T-cell (primary cell): ENCODE results near the gene WDR41. TPM values are rescaled to one million over a fixed set of nuclear protein-coding genes. Genes with fewer than 3 reads are reported as not detected.

Experiments used
- ATAC-seq, 4 experiments: fragments of 200-7000 bp in 3 of 4; fragments of 150-1000 bp in 1 of 4; cut with Tn5 transposase; replicated peaks in 1 of 4; 1 replicate in 3 of 4; 2 replicates in 1 of 4; pipeline ENCODE4 v1.10.0; 2021; ENCODE audit warnings: moderate library complexity in 3 of 4, mild to moderate bottlenecking in 2 of 4, moderate number of reproducible peaks in 1 of 4
- CTCF ChIA-PET, 2 donors: fragments of 300-600 bp; sonication (Branson Sonifier 250); formaldehyde crosslinking; loops; one replicate each; lab custom pipeline; 2022; ENCODE audit warnings: antibody characterized with exemption in 2 of 2; lab: Charles Lee
- POLR2A ChIA-PET, 2 donors: fragments of 300-600 bp; sonication (Branson Sonifier 250); formaldehyde crosslinking; loops; one replicate each; lab custom pipeline; 2022; ENCODE audit warnings: antibody characterized with exemption in 2 of 2; lab: Charles Lee
- DNase-seq, 35 experiments: peaks; one replicate each; pipeline versions ENCODE4 v3.0.0 to v3.0.0-alpha.2; 2013 to 2023
- H3K27ac ChIP-seq: one replicate; pipeline ENCODE4 v1.5.1; 2013; ENCODE audit warnings: low read length
- H3K27me3 ChIP-seq, 2 experiments: replicated peaks in 1 of 2; 1 replicate in 1 of 2; 2 replicates in 1 of 2; pipeline versions ENCODE4 v1.6.1 to v1.7.0; 2013; ENCODE audit warnings: low read length in 1 of 2, mixed read lengths in 1 of 2; ENCODE audit not compliant: control insufficient read depth in 2 of 2, insufficient read depth in 2 of 2; ENCODE audit errors: extremely low read depth in 1 of 2
- H3K36me3 ChIP-seq, 2 donors: 1 replicate in 1 of 2; 2 replicates in 1 of 2; pipeline versions ENCODE4 v1.6.1 to v1.7.0; 2013; ENCODE audit warnings: low read length in 1 of 2; ENCODE audit not compliant: control insufficient read depth in 2 of 2, insufficient read depth in 1 of 2; ENCODE audit errors: extremely low read depth in 1 of 2
- H3K4me1 ChIP-seq, 2 experiments: 1 replicate in 1 of 2; 2 replicates in 1 of 2; pipeline versions ENCODE4 v1.6.1 to v1.7.0; 2013; ENCODE audit warnings: low read length in 2 of 2, mixed read lengths in 1 of 2; ENCODE audit not compliant: insufficient read depth in 2 of 2, control insufficient read depth in 1 of 2; ENCODE audit errors: extremely low read depth in 1 of 2
- H3K4me3 ChIP-seq, 2 donors: 1 replicate in 1 of 2; 2 replicates in 1 of 2; pipeline versions ENCODE4 v1.5.1 to v1.7.0; 2013; ENCODE audit warnings: mild to moderate bottlenecking in 2 of 2, low read length in 1 of 2, moderate library complexity in 1 of 2; ENCODE audit not compliant: control insufficient read depth in 1 of 2; ENCODE audit errors: extremely low read depth in 1 of 2
- H3K9me3 ChIP-seq: 2 replicates; pipeline ENCODE4 v1.7.0; 2013
- H3K27ac Mint-ChIP-seq, 2 donors: one replicate each; pipeline ENCODE4 v1.8.0; 2020 to 2021; ENCODE audit warnings: mild to moderate bottlenecking in 2 of 2, mixed read lengths in 2 of 2
- H3K27me3 Mint-ChIP-seq, 2 donors: one replicate each; pipeline ENCODE4 v1.8.0; 2021 to 2022; ENCODE audit warnings: mixed read lengths in 2 of 2
- H3K36me3 Mint-ChIP-seq: one replicate; pipeline ENCODE4 v1.8.0; 2021; ENCODE audit warnings: mixed read lengths
- H3K4me1 Mint-ChIP-seq, 3 donors: one replicate each; pipeline ENCODE4 v1.8.0; 2020 to 2022; ENCODE audit warnings: mixed read lengths in 3 of 3, mild to moderate bottlenecking in 1 of 3
- H3K4me3 Mint-ChIP-seq, 3 donors: one replicate each; pipeline ENCODE4 v1.8.0; 2020 to 2022; ENCODE audit warnings: mild to moderate bottlenecking in 3 of 3, mixed read lengths in 3 of 3, moderate library complexity in 3 of 3
- H3K9me3 Mint-ChIP-seq, 3 donors: one replicate each; pipeline ENCODE4 v1.8.0; 2020 to 2022; ENCODE audit warnings: mixed read lengths in 3 of 3
- WGBS: methylation state at CpG from one replicate; pipeline ENCODE4 v1.1.5; 2013; ENCODE audit warnings: missing lambda C conversion rate; ENCODE audit not compliant: insufficient coverage; 5-methylcytosine and 5-hydroxymethylcytosine counted together
- total RNA-seq, 35 experiments: library from RNA in 6 of 35; stranded (reverse) in 6 of 35; fragments of 120-200 nt in 1 of 35; gene quantifications; one replicate each; pipeline versions ENCODE4 v1.2.1 to v1.2.4 and lab custom pipeline; 2013 to 2026

Gene WDR41
- total RNA-seq, 5 donors from 2014 or later (not counting 1 experiment from before 2014, with no cell fraction given): 8.3 to 13.5 (median 11.7) TPM

DNA sequence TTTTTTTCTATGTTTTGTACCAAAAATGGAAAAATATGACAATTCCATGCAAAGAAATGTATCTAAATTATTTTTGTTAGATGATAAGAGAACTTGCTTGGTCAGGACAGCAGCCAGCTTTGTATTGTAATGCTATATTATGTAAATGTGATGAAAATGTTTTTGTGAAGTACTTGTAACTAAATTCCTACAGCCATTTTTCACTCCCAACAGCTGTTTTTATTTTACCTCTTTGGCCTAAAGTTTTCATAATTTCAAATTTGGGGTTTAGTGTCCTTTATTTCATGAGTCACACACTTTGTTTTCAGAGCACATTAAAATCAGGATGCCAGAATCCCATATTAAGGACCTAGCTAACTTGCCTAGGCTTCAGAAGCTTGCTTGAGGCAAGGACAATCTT lies 64.1 kb downstream of the WDR41 start:
- Histone ChIP-seq H3K36me3 (peaks cover 0 to 10% of the 10 kb centered on the region in 2 donors), H3K4me1 (no peaks in the 10 kb centered on the region), H3K27me3 (no peaks in the 10 kb centered on the region), H3K27ac (no peak overlapping the region), H3K9me3 (no peaks in the 10 kb centered on the region), H3K4me3 (no peak overlapping the region)
- peaks cover 41% of the 10 kb centered on the region for H3K36me3 Mint-ChIP-seq
- ATAC-seq (no peak), DNase-seq (no peak)
- no peaks in the 10 kb centered on the region for H3K4me1 Mint-ChIP-seq
- CTCF ChIA-PET: interaction anchor here in 1 of 2 donors (0.7 kb wide), 1 partner anchor 17 kb away, joined by 4 read pairs; no protein-coding TSS in a partner anchor
- POLR2A ChIA-PET: no interaction called here
- no peaks in the 10 kb centered on the region for H3K27me3 Mint-ChIP-seq
- no peak overlapping the region for H3K4me3 Mint-ChIP-seq
- H3K9me3 Mint-ChIP-seq: no peaks in the 10 kb centered on the region
- no peak overlapping the region for H3K27ac Mint-ChIP-seq

DNA sequence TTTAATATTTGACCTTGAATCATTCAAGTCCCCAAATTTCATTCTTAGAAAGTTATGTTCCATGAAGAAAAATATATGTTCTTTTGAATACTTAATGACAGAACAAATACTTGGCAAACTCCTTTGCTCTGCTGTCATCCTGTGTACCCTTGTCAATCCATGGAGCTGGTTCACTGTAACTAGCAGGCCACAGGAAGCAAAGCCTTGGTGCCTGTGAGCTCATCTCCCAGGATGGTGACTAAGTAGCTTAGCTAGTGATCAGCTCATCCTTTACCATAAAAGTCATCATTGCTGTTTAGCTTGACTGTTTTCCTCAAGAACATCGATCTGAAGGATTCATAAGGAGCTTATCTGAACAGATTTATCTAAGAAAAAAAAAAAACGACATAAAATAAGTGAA lies 65.4 kb downstream of the WDR41 start:
- Mint-ChIP-seq H3K4me1 (no peaks in the 10 kb centered on the region), H3K27me3 (no peaks in the 10 kb centered on the region), H3K36me3 (peaks cover 28% of the 10 kb centered on the region), H3K27ac (no peak overlapping the region), H3K4me3 (no peak overlapping the region), H3K9me3 (no peaks in the 10 kb centered on the region)
- Histone ChIP-seq H3K4me3 (no peak overlapping the region), H3K27me3 (no peaks in the 10 kb centered on the region), H3K4me1 (no peaks in the 10 kb centered on the region), H3K36me3 (peaks cover 0 to 5% of the 10 kb centered on the region in 2 donors), H3K27ac (no peak overlapping the region), H3K9me3 (no peaks in the 10 kb centered on the region)
- DNase-seq (no peak), ATAC-seq (no peak)
- POLR2A ChIA-PET: interaction anchor here (0.6 to 0.7 kb wide), 2 partner anchors 165 to 558 kb away, joined by 3 to 6 read pairs; no protein-coding TSS in a partner anchor
- CTCF ChIA-PET: interaction anchor here (0.6 to 0.7 kb wide), 6 partner anchors 163 to 945 kb away, joined by 3 to 9 read pairs (median 3); no protein-coding TSS in a partner anchor
- 70% methylated on average over 2 of the region's 2 CpGs for WGBS

DNA sequence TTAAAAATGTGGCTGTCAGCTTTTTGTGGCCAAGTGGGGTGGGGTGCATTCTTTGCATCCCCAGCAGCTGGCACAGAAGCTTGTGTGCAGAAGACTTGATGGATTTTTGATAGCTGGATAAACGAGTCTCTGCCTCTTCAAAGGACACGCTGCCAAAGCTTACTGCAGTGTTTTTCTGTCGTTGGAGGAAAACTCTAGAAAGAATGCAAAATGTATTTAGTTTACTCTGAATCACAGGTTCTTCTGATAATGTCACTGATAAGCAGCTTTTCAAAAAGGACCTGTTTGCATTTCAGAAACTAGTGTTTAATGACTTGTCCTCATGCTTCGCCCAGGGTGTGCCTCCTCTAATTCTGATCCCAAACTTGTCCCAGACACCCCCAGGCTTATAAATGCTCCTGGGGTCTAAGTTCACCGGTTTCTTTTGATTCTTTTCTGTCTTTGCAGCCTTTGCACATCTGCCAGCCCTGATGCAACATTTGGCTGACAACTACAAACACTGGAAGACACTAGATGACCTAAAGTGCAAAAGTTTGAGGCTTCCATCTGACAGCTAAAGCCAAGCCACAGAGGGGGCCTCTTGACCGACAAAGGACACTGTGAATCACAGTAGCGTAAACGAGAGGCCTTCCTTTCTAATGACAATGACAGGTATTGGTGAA lies 66.0 kb downstream of the WDR41 start:
- no peak overlapping the region for H3K27ac Mint-ChIP-seq
- peaks cover 24% of the 10 kb centered on the region for H3K36me3 Mint-ChIP-seq
- H3K9me3 ChIP-seq: no peaks in the 10 kb centered on the region
- no peaks in the 10 kb centered on the region for H3K4me1 ChIP-seq
- no peaks in the 10 kb centered on the region for H3K27me3 ChIP-seq
- no peaks in the 10 kb centered on the region for H3K27me3 Mint-ChIP-seq
- DNase-seq: no peak
- H3K4me3 ChIP-seq: no peak overlapping the region
- peaks cover 0 to under 1% of the 10 kb centered on the region in 2 donors for H3K36me3 ChIP-seq
- H3K4me3 Mint-ChIP-seq: no peak overlapping the region
- H3K27ac ChIP-seq: no peak overlapping the region
- ChIA-PET POLR2A (interaction anchor here in 1 of 2 donors (0.7 kb wide), 1 partner anchor 165 kb away, joined by 6 read pairs; no protein-coding TSS in a partner anchor), CTCF (interaction anchor here in 1 of 2 donors (0.6 to 0.7 kb wide), 4 partner anchors 283 to 945 kb away, joined by 3 to 4 read pairs (median 3); no protein-coding TSS in a partner anchor)
- no peaks in the 10 kb centered on the region for H3K4me1 Mint-ChIP-seq
- ATAC-seq: no peak
- WGBS: 49% methylated on average over 4 of the region's 8 CpGs
- H3K9me3 Mint-ChIP-seq: no peaks in the 10 kb centered on the region

DNA sequence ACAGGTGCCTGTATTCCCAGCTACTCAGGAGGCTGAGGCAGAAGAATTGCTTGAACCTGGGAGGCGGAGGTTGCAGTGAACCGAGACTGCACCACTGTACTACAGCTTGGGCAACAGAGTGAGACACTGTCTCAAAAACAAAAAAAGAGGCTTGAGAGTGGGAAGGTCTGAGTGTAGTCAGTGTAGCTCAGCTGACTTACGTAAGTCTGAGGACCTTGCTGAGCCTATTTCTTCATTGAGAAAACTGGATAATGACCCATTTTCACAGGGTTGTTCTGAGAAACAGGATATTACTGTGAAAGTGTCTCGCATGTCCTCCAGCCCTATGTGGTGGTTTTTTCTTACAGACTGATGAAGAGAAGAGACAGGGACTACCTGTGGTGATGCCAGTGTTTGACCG lies 66.7 kb downstream of the WDR41 start:
- H3K4me3 Mint-ChIP-seq: no peak overlapping the region
- no peaks in the 10 kb centered on the region for H3K27me3 Mint-ChIP-seq
- H3K36me3 Mint-ChIP-seq: peaks cover 18% of the 10 kb centered on the region
- no peak overlapping the region for H3K27ac Mint-ChIP-seq
- 96% methylated on average over 3 of the region's 5 CpGs for WGBS
- no peak for ATAC-seq
- no peaks in the 10 kb centered on the region for H3K4me1 Mint-ChIP-seq
- CTCF ChIA-PET: no interaction called here
- no peaks in the 10 kb centered on the region for H3K4me1 ChIP-seq
- H3K27ac ChIP-seq: no peak overlapping the region
- H3K27me3 ChIP-seq: no peaks in the 10 kb centered on the region
- H3K9me3 Mint-ChIP-seq: no peaks in the 10 kb centered on the region
- H3K9me3 ChIP-seq: no peaks in the 10 kb centered on the region
- POLR2A ChIA-PET: no interaction called here
- no peak for DNase-seq
- no peaks in the 10 kb centered on the region for H3K36me3 ChIP-seq
- no peak overlapping the region for H3K4me3 ChIP-seq

DNA sequence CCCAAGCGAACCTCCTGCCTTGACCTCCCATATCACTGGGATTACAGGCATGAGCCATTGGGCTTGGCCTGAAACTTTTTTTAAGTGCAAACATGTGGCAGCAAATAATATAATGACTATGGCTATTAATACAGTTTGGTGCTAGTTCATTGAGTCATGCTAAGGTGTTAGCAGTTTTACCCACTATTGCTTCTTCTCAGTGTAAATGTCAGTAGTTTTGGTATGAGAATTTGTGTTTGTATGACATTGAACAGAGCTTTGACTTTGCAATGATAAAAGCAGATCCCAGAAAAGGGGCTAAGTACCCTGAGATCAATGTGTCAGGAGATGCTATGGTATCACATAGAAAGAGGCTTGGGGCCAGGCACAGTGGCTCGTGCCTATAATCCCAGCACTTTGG lies 67.2 kb downstream of the WDR41 start:
- H3K9me3 Mint-ChIP-seq: no peaks in the 10 kb centered on the region
- 80% methylated on average over 1 of the region's 2 CpGs for WGBS
- H3K27ac Mint-ChIP-seq: no peak overlapping the region
- no peak for DNase-seq
- POLR2A ChIA-PET: no interaction called here
- no peak overlapping the region for H3K4me3 Mint-ChIP-seq
- H3K27me3 Mint-ChIP-seq: no peaks in the 10 kb centered on the region
- Histone ChIP-seq H3K4me3 (no peak overlapping the region), H3K36me3 (no peaks in the 10 kb centered on the region), H3K27me3 (no peaks in the 10 kb centered on the region), H3K27ac (no peak overlapping the region), H3K4me1 (no peaks in the 10 kb centered on the region), H3K9me3 (no peaks in the 10 kb centered on the region)
- no peaks in the 10 kb centered on the region for H3K4me1 Mint-ChIP-seq
- peaks cover 18% of the 10 kb centered on the region for H3K36me3 Mint-ChIP-seq
- CTCF ChIA-PET: no interaction called here
- ATAC-seq: no peak

DNA sequence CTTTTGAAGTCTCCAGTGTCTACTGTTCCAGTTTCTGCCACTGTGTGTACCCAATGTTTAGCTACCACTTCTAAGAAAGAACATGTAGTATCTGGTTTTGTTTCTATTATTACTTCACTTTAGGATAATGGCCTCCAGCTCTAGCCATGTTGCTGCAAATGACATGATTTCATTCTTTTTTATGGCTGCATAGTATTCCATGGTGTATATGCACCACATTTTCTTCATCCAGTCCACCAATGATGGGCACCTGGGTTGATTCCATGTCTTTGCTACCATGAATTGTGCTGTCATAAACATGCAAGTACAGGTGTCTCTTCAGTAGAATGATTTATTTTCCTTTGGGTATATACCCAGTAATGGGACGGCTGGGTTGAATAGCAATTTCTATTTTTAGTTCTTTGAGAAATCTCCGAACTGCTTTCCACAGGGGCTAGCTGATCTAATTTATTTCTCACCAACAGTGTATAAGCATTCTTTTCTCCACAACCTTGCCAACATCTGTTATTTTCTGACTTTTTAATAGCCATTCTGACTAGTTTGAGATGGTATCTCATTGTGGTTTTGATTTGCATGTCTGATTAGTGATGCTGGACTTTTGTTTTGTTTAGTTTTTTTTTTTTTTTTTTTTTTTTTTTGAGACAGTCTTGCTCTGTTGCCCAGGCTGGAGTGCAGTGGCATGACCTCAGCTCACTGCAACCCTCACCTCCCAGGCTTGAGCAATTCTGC lies 68.9 kb downstream of the WDR41 start:
- Mint-ChIP-seq H3K4me1 (no peaks in the 10 kb centered on the region), H3K4me3 (no peak overlapping the region), H3K9me3 (no peaks in the 10 kb centered on the region), H3K27me3 (peaks cover 3% of the 10 kb centered on the region in 2 donors), H3K36me3 (peaks cover 14% of the 10 kb centered on the region), H3K27ac (no peak overlapping the region)
- peaks cover 0 to 4% of the 10 kb centered on the region in 2 experiments for H3K27me3 ChIP-seq
- H3K4me3 ChIP-seq: no peak overlapping the region
- H3K4me1 ChIP-seq: no peaks in the 10 kb centered on the region
- ChIA-PET POLR2A (no interaction called here), CTCF (no interaction called here)
- no peak for DNase-seq
- H3K9me3 ChIP-seq: no peaks in the 10 kb centered on the region
- ATAC-seq: no peak
- H3K36me3 ChIP-seq: no peaks in the 10 kb centered on the region
- no CpG with 5 or more reads among the region's 2 CpGs for WGBS
- H3K27ac ChIP-seq: no peak overlapping the region
